IMR-90 (cell line): ENCODE measurements around the gene EDA. TPM values are rescaled to one million over a fixed set of nuclear protein-coding genes. Genes with fewer than 3 reads are reported as not detected.

Experiments used
- ATAC-seq: fragments of 200-7000 bp; cut with Tn5 transposase; 2 replicates; pipeline ENCODE4 v1.9.1; 2020; ENCODE audit warnings: low read depth, mild to moderate bottlenecking, moderate library complexity
- BruUV-seq: library from RNA; stranded (reverse); fragments of 400-500 nt; replicated peaks from 2 replicates; lab custom pipeline; 2021; lab: Mats Ljungman, UMichigan
- CTCF ChIA-PET: fragments of 300-600 bp; formaldehyde crosslinking; extraction: SDS; loops from one replicate; lab custom pipeline; 2021; ENCODE audit warnings: antibody characterized with exemption; lab: Yijun Ruan, JAX
- POLR2A ChIA-PET: fragments of 300-600 bp; sonication (Branson Sonifier 250); formaldehyde crosslinking; loops from one replicate; lab custom pipeline; 2022; ENCODE audit warnings: antibody characterized with exemption; ENCODE audit not compliant: unreplicated experiment; lab: Charles Lee
- DNase-seq: peaks from one replicate; pipeline ENCODE4 v3.0.0; 2013
- H2AFZ ChIP-seq: replicated peaks from 2 replicates; pipeline ENCODE3; 2013; ENCODE audit warnings: low read length, mild to moderate bottlenecking; ENCODE audit not compliant: poor library complexity
- H2AK5ac ChIP-seq: 2 replicates; pipeline ENCODE4 v1.6.1; 2013; ENCODE audit warnings: low read depth, low read length, inconsistent platforms
- H2AK9ac ChIP-seq: replicated peaks from 2 replicates; pipeline ENCODE3; 2013; ENCODE audit warnings: mild to moderate bottlenecking, low read depth, low read length, moderate library complexity; ENCODE audit not compliant: poor library complexity
- H2BK120ac ChIP-seq: 2 replicates; pipeline ENCODE4 v1.6.1; 2013; ENCODE audit warnings: low read depth, low read length, inconsistent platforms
- H2BK15ac ChIP-seq: 3 replicates; pipeline ENCODE4 v1.6.1; 2013; ENCODE audit warnings: low read depth, low read length, inconsistent platforms
- H2BK20ac ChIP-seq: 2 replicates; pipeline ENCODE4 v1.6.1; 2013; ENCODE audit warnings: low read depth, mild to moderate bottlenecking, inconsistent platforms, low read length, moderate library complexity
- H2BK5ac ChIP-seq: 2 replicates; pipeline ENCODE4 v1.6.1; 2013; ENCODE audit warnings: mild to moderate bottlenecking, low read depth, low read length, inconsistent platforms; ENCODE audit not compliant: poor library complexity, severe bottlenecking
- H3K14ac ChIP-seq: replicated peaks from 2 replicates; pipeline ENCODE4 v1.6.1; 2013; ENCODE audit warnings: low read depth, low read length, inconsistent platforms
- H3K18ac ChIP-seq: 2 replicates; pipeline ENCODE4 v1.6.1; 2013; ENCODE audit warnings: low read depth, low read length, control low read depth
- H3K23ac ChIP-seq: 2 replicates; pipeline ENCODE4 v1.6.1; 2013; ENCODE audit warnings: low read depth, low read length, inconsistent platforms
- H3K27ac ChIP-seq: 2 replicates; pipeline ENCODE4 v1.5.1; 2013; ENCODE audit warnings: mild to moderate bottlenecking, control low read depth, low read length; ENCODE audit not compliant: insufficient read depth
- H3K27me3 ChIP-seq: 2 replicates; pipeline ENCODE4 v1.6.1; 2013; ENCODE audit warnings: low read length; ENCODE audit not compliant: control insufficient read depth, insufficient read depth
- H3K36me3 ChIP-seq: 2 replicates; pipeline ENCODE4 v1.6.1; 2013; ENCODE audit warnings: low read length, mixed read lengths; ENCODE audit not compliant: control insufficient read depth, insufficient read depth
- H3K4ac ChIP-seq: 2 replicates; pipeline ENCODE4 v1.6.1; 2013; ENCODE audit warnings: low read depth, low read length, inconsistent platforms
- H3K4me1 ChIP-seq: 2 replicates; pipeline ENCODE4 v1.6.1; 2013; ENCODE audit warnings: low read length, mixed read lengths; ENCODE audit not compliant: control insufficient read depth, insufficient read depth
- H3K4me2 ChIP-seq: 2 replicates; pipeline ENCODE4 v1.6.1; 2013; ENCODE audit warnings: low read depth, mild to moderate bottlenecking, control low read depth, low read length, moderate library complexity
- H3K4me3 ChIP-seq: 2 replicates; pipeline ENCODE4 v1.5.1; 2013; ENCODE audit warnings: low read depth, mild to moderate bottlenecking, control low read depth, low read length, moderate library complexity; ENCODE audit not compliant: insufficient read depth
- H3K56ac ChIP-seq: 2 replicates; pipeline ENCODE4 v1.6.1; 2013; ENCODE audit warnings: low read length, inconsistent platforms; ENCODE audit not compliant: insufficient read depth; ENCODE audit errors: extremely low read depth
- H3K79me1 ChIP-seq, 2 experiments: 2 replicates each; pipeline ENCODE4 v1.6.1; 2013; ENCODE audit warnings: low read length in 2 of 2, inconsistent platforms in 1 of 2, low read depth in 1 of 2
- H3K9ac ChIP-seq: 2 replicates; pipeline ENCODE4 v1.6.1; 2013; ENCODE audit warnings: low read depth, low read length, control low read depth
- H3K9me1 ChIP-seq: 2 replicates; pipeline ENCODE4 v1.6.1; 2013; ENCODE audit warnings: low read length, inconsistent platforms; ENCODE audit not compliant: insufficient read depth
- H3K9me3 ChIP-seq: 2 replicates; pipeline ENCODE4 v1.6.1; 2013; ENCODE audit warnings: low read length; ENCODE audit not compliant: control insufficient read depth, insufficient read depth
- H4K20me1 ChIP-seq: 2 replicates; pipeline ENCODE4 v1.6.1; 2013; ENCODE audit warnings: low read length, inconsistent platforms; ENCODE audit not compliant: insufficient read depth
- H4K5ac ChIP-seq: 2 replicates; pipeline ENCODE4 v1.6.1; 2013; ENCODE audit warnings: mild to moderate bottlenecking, low read depth, low read length, control low read depth
- H4K8ac ChIP-seq, 2 experiments: 2 replicates each; pipeline ENCODE4 v1.6.1; 2013; ENCODE audit warnings: low read depth in 2 of 2, low read length in 2 of 2, control low read depth in 1 of 2, inconsistent platforms in 1 of 2
- H4K91ac ChIP-seq: 2 replicates; pipeline ENCODE4 v1.6.1; 2013; ENCODE audit warnings: low read depth, low read length, inconsistent platforms; ENCODE audit not compliant: insufficient read depth
- BHLHE40 ChIP-seq: fragments of 150-350 bp; IDR thresholded peaks from 2 replicates; pipeline ENCODE4 v1.6.1; 2016; ENCODE audit warnings: mild to moderate bottlenecking, low read depth, low read length
- CEBPB ChIP-seq: IDR thresholded peaks from 2 replicates; pipeline ENCODE4 v1.6.1; 2012; ENCODE audit warnings: low read depth, low read length, improper control_type of control experiment
- CHD1 ChIP-seq: IDR thresholded peaks from 2 replicates; pipeline ENCODE4 v1.6.1; 2012; ENCODE audit warnings: low read depth, low read length, improper control_type of control experiment
- CTCF ChIP-seq: conservative IDR thresholded peaks from 2 replicates; pipeline ENCODE4 v1.5.1; 2012; ENCODE audit warnings: mild to moderate bottlenecking, low read depth, low read length, improper control_type of control experiment
- ELK1 ChIP-seq: fragments of 150-350 bp; IDR thresholded peaks from 2 replicates; pipeline ENCODE4 v1.6.1; 2016; ENCODE audit warnings: low read depth, mild to moderate bottlenecking, low read length, moderate library complexity, borderline replicate concordance
- FOS ChIP-seq: fragments of 150-350 bp; IDR thresholded peaks from 2 replicates; pipeline ENCODE4 v1.6.1; 2016; ENCODE audit warnings: low read depth, low read length
- MAFK ChIP-seq: IDR thresholded peaks from 2 replicates; pipeline ENCODE4 v1.6.1; 2012; ENCODE audit warnings: low read depth, low read length, improper control_type of control experiment
- MAZ ChIP-seq: IDR thresholded peaks from 2 replicates; pipeline ENCODE4 v1.6.1; 2012; ENCODE audit warnings: low read depth, mild to moderate bottlenecking, low read length, improper control_type of control experiment, moderate library complexity, borderline replicate concordance
- MXI1 ChIP-seq: IDR thresholded peaks from 2 replicates; pipeline ENCODE4 v1.6.1; 2012; ENCODE audit warnings: low read depth, mild to moderate bottlenecking, low read length, moderate library complexity, borderline replicate concordance
- NFE2L2 ChIP-seq: fragments of 150-350 bp; IDR thresholded peaks from 2 replicates; pipeline ENCODE4 v1.6.1; 2016; ENCODE audit warnings: low read depth, mild to moderate bottlenecking, low read length
- POLR2A ChIP-seq: IDR thresholded peaks from 2 replicates; pipeline ENCODE4 v1.6.1; 2012; ENCODE audit warnings: mild to moderate bottlenecking, low read depth, low read length
- RAD21 ChIP-seq: IDR thresholded peaks from 2 replicates; pipeline ENCODE4 v1.6.1; 2012; ENCODE audit warnings: low read length, improper control_type of control experiment
- RCOR1 ChIP-seq: IDR thresholded peaks from 2 replicates; pipeline ENCODE4 v1.6.1; 2012; ENCODE audit warnings: mild to moderate bottlenecking, low read length, improper control_type of control experiment; ENCODE audit not compliant: insufficient replicate concordance
- RFX5 ChIP-seq: IDR thresholded peaks from 2 replicates; pipeline ENCODE4 v1.8.0; 2012; ENCODE audit warnings: low read depth, mild to moderate bottlenecking, low read length, moderate library complexity
- SMC3 ChIP-seq: fragments of 150-350 bp; IDR thresholded peaks from 2 replicates; pipeline ENCODE4 v1.6.1; 2016; ENCODE audit warnings: low read depth, mild to moderate bottlenecking, antibody characterized with exemption, low read length, moderate library complexity
- USF2 ChIP-seq: fragments of 150-350 bp; IDR thresholded peaks from 2 replicates; pipeline ENCODE4 v1.6.1; 2017; ENCODE audit warnings: mild to moderate bottlenecking, antibody characterized with exemption, low read length, low read depth
- WGBS, 2 experiments: methylation state at CpG; one replicate each; pipeline versions ENCODE4 v1.1.5 to v1.1.7; 2013; ENCODE audit warnings: missing lambda C conversion rate in 2 of 2; ENCODE audit not compliant: insufficient read length in 1 of 2; ENCODE audit errors: extremely low coverage in 2 of 2; 5-methylcytosine and 5-hydroxymethylcytosine counted together
- dilution Hi-C: fragments of 300-500 bp; cut with HindIII; formaldehyde crosslinking; loops from one replicate; pipeline ENCODE4 v1.14.3; 2018; ENCODE audit warnings: low sequenced_read_pairs; ENCODE audit not compliant: unreplicated experiment
- in situ Hi-C: fragments of 300-500 bp; cut with MboI; formaldehyde crosslinking; loops from 3 replicates; pipeline ENCODE4 v1.14.3; 2019; ENCODE audit warnings: low sequenced_read_pairs, inconsistent platforms, mixed read lengths
- intact Hi-C: fragments of 100-400 bp; cut with micrococcal nuclease; formaldehyde crosslinking; loops from 2 replicates; pipeline ENCODE4 v1.10.0; 2022
- polyA plus RNA-seq, 3 experiments: library from polyadenylated mRNA; depleted of rRNA; stranded (reverse); fragments of >200 nt; gene quantifications; 2 replicates each; pipeline ENCODE4 v1.2.3, GENCODE V29; 2012; ENCODE audit warnings: low replicate concordance in 1 of 3
- total RNA-seq: library from RNA; depleted of rRNA; stranded (reverse); fragments of >200 nt; gene quantifications from 2 replicates; pipeline ENCODE4 v1.2.3, GENCODE V29; 2012

The EDA gene
- total and polyA plus RNA-seq, 2 of the 4 experiments (the other 2 are of a cell fraction) = under 0.01 TPM; not detected in 1

GRCh38 chrX:70001708-70002341, 385.9 kb downstream of the EDA start:
- H3K4ac ChIP-seq = no peak overlapping the region
- no TSS peak for BruUV-seq
- H2BK5ac ChIP-seq = no peak overlapping the region
- no peak overlapping the region for H3K4me2 ChIP-seq
- no peak overlapping the region for H2AK9ac ChIP-seq
- dilution Hi-C loops = no loop called here
- H4K5ac ChIP-seq = no peak overlapping the region
- DNase-seq (no peak), ATAC-seq (no peak)
- no peaks in the 10 kb centered on the region for H3K79me1 ChIP-seq
- no peak overlapping the region for H3K14ac ChIP-seq
- no peak overlapping the region for H2AFZ ChIP-seq
- no peak overlapping the region for H2BK15ac ChIP-seq
- WGBS, 2 experiments = 60% methylated on average over 3 of the region's 3 CpGs; no CpG with 5 or more reads in 1 of the 2 experiments
- H3K4me1 ChIP-seq = no peaks in the 10 kb centered on the region
- H2BK120ac ChIP-seq = no peak overlapping the region
- no peak overlapping the region for H3K23ac ChIP-seq
- H2AK5ac ChIP-seq = no peak overlapping the region
- no peaks in the 10 kb centered on the region for H3K36me3 ChIP-seq
- H3K9me1 ChIP-seq = no peaks in the 10 kb centered on the region
- no peaks in the 10 kb centered on the region for H3K9me3 ChIP-seq
- H3K27me3 ChIP-seq = no peaks in the 10 kb centered on the region; the same call in 1 of the 2 replicates
- intact Hi-C loops = no loop called here
- H3K56ac ChIP-seq = no peak overlapping the region
- H3K18ac ChIP-seq = no peak overlapping the region
- in situ Hi-C loops = no loop called here
- no peak overlapping the region for H3K9ac ChIP-seq
- POLR2A ChIA-PET = no interaction called here
- no peak overlapping the region for H4K91ac ChIP-seq
- H4K8ac ChIP-seq = no peak overlapping the region
- no peak overlapping the region for H3K27ac ChIP-seq
- CTCF ChIA-PET = no interaction called here
- no peak for TF ChIP-seq BHLHE40
- TF ChIP-seq POLR2A = no peak
- TF ChIP-seq MAFK = no peak
- no peak for TF ChIP-seq ELK1
- TF ChIP-seq RAD21 = no peak
- TF ChIP-seq MAZ = no peak
- TF ChIP-seq SMC3 = no peak
- no peak for TF ChIP-seq NFE2L2
- no peak for TF ChIP-seq MXI1
- no peak for TF ChIP-seq USF2
- TF ChIP-seq CHD1 = no peak
- TF ChIP-seq CEBPB = no peak
- TF ChIP-seq RCOR1 = no peak
- no peak for TF ChIP-seq RFX5
- TF ChIP-seq FOS = no peak
- no peak for TF ChIP-seq CTCF
- H4K20me1 ChIP-seq = no peaks in the 10 kb centered on the region
- no peak overlapping the region for H2BK20ac ChIP-seq
- H3K4me3 ChIP-seq = no peak overlapping the region
